Glomerular endothelial cell (primary cell): ENCODE measurements around the gene KIRREL3. TPM values are rescaled to one million over a fixed set of nuclear protein-coding genes. Genes with fewer than 3 reads are reported as not detected.

Source experiments
- DNase-seq: peaks from one replicate; pipeline ENCODE4 v3.0.0-alpha.2; 2011; ENCODE audit warnings: low read depth, low spot score; ENCODE audit errors: extremely low read depth
- total RNA-seq: library from RNA; depleted of rRNA; stranded (reverse); fragments of >200 nt; gene quantifications from 2 replicates; pipeline ENCODE4 v1.2.3, GENCODE V29; 2015

The KIRREL3 gene
- total RNA-seq, 1 donor from 2014 or later, result 0.93 TPM

DNA sequence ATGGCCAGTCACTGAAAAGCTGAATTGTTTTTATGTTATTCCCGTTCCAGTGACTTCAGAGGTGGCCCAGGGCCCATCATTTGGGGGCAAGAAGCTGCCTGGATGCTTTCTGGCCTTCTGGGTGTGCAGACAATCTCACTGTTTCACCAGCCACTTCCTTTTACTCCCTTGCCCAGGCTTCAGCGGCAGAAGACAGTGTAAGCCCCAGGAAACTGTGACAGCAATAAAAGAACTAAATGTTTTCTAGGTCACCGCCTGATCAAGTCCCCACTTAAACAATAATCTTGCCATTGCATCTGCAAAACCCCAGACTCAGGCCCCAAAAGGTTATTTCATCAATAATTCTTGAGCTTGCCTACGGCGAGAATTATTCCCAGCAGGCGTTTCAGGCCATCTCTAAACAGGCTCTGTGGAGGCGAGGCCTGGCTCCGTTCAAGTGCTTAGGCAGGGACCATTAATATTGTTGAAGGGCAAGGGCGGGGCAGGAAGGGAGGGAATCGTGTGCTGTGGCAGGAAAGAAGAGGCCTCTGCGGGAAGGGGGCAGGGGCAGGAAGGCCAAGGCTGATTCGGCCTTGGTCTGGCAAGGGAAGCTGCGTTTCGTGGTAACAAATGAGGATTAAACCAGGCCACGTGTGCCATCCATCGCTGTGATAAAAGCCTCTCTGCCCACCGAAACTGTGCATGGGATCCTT, 252.3 kb downstream of the KIRREL3 start:
- DNase-seq, result no peak

DNA sequence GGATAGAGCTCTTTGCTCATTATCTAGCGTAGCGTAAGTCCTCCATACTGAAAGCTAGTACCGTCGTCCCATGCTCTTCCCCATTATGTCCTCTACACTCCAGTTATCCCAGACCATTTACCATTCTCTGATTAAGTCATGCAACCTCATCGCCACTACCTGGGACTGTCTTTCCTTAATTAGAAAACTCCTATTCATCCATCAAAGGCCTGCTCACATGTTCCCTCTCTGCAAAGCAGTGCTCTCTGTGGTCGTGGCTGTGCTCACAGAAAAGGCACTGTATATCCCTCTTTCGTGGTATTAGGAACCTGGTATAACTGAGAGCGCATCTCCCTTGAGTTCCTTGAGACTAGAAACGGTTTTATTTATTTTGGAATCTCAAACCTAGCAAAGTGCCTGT, 253.3 kb downstream of the KIRREL3 start:
- DNase-seq, result no peak

DNA sequence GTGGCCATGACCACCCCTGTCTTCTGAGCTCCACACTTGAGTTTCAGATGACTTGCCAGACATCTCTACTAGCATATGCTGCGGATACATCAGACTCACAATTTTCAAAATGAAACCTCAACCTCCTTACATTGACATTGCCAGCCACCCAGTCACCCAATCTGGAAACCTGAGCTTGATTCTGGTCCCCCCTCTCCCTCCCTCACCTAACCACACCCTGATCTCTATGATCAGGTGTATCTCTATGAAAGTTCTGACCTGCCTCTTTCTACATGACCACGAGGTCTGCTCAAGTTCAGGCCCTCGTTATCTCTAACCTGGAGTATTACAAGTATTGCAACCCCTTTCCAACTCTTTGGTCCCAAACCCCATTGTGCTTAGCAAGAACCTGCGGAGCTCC, 254.1 kb downstream of the KIRREL3 start:
- DNase-seq, result no peak

DNA sequence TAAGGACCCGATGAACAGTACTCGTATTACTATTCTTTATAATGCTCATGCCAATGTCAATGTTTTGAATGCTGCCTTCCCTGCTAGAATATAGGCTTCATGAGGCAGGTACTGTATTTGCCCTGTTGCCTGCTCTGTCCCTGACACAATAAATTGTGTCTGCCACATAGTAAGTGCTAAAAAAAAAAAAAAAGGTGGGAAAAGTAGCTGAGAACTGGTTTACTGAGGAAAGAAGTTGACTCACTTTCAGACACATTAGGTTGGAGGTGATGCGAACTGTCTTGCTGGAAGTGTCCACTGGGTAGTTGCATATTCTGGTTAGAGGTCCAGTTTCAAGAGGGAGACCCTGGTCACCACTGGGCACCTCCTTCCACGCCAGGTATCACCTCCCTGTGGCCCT, 255.9 kb downstream of the KIRREL3 start:
- DNase-seq, result no peak

DNA sequence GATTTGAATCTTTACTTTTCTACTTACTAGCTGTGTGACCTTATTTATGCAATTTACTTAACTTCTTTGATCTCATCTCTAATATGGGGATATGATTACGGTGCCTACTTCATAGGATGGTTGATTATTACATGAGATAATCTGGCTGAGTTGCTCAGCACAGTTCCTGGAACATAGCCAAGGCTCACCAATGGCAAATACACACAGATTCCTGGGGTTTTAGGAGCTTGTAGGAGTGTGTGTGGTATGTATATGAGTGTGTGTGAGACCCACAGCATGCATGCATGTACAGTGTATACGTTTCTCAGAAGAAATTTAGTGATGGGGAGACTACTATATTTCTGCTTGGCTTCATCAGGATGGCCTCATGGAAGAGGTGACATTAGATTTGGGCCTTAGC, 256.9 kb downstream of the KIRREL3 start:
- no peak for DNase-seq

DNA sequence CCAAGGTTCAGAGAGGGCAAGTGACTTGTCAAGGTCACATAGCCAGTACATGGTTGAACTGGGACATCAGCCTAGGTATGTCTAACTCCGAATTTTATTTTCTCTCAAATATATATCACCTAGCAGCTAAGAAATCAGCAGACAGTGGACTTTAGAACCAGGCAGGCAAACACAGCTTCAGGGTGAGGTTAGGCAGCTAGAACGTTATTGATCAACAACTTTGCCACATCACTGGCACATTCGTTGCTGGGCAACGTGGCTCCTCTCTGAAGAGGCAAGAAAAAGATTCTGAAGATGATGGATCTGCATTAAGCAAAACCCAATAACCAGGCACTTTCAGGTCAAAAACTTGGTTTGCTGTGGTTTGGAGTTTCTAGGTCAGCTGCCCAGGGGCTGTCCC, 258.0 kb downstream of the KIRREL3 start:
- no peak for DNase-seq

DNA sequence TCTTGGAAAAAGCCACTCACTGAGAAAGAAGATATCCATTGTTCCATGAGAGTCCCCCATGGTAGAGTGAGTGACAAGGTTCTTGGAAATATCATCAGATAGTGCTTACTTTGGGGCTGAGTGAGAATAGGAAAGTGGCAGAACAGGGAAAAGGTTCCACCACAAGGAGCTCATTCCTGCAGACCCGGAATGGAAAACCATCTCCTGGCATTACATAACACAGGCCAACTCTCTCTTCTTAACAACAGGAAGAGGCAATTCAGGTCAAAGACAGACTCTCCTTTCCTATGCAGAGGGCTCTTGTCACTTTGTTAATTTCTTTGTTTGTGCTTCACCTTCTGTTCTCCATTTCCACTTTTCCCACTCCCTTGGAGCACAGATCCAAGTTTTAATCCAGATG, 259.7 kb downstream of the KIRREL3 start:
- DNase-seq, result no peak

DNA sequence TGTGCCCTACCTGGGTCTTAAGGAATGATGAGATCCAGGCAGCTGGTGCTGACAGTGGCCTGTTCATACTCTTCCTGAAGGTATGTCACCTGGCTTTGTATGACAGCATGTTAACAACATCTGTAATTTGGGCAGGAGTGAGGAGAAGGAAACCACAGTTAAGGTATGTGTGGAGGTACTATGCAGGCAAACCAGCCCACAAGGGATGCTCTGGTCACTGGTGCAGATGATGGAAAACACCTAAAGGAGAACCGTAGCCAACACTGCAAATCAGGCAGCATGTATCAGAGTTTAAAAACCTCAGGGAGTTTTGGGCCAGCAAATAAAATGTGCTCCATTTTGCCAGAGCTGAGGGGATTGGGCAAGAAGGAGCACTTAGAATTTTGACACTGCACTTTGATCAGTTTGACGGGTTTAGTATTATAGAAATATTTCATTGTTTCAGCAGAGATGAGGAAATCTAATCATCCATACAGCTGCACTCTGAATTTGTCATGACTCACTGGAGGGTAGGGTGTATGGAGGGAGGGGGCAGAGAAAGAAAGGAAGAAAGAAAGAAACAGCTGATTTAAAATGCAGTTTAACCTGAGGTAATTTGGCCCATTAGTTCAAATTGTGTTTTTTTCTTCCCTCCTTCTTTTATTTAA, 260.9 kb downstream of the KIRREL3 start:
- DNase-seq, result no peak

DNA sequence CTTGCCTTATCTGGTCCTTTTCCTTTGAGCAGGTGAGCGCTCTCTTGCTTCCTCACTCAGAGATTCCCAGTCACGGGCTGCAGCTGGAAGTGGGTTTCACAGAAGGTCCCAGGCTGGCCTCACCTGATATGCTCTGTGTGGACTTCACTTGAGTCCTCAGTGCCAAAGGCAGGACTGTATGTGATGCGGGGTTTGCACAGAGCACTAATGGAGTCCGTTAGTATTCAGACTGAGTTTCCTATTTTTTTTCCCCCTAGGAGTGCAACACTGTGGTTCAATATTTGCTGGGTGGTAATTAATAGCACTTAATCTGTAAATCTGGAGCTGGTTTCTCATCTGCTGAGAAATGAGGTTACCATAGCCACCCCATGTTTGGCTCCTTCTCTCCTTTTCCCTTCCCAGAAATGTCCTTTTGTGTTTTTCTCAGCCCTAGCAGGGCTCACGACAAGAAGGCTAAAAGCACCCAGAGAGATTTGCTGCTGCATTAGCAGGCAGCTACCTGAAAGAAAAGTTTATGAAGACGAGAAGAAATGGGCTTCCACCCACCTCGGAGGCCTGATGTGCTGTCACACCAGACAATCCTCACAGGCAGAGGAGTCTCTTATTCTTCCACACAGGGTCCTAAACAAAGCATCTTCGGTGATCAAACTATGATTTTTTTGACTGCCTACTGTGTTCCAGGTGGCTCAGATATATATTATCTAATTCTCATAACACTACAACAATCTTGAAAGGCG, 262.1 kb downstream of the KIRREL3 start:
- no peak for DNase-seq

DNA sequence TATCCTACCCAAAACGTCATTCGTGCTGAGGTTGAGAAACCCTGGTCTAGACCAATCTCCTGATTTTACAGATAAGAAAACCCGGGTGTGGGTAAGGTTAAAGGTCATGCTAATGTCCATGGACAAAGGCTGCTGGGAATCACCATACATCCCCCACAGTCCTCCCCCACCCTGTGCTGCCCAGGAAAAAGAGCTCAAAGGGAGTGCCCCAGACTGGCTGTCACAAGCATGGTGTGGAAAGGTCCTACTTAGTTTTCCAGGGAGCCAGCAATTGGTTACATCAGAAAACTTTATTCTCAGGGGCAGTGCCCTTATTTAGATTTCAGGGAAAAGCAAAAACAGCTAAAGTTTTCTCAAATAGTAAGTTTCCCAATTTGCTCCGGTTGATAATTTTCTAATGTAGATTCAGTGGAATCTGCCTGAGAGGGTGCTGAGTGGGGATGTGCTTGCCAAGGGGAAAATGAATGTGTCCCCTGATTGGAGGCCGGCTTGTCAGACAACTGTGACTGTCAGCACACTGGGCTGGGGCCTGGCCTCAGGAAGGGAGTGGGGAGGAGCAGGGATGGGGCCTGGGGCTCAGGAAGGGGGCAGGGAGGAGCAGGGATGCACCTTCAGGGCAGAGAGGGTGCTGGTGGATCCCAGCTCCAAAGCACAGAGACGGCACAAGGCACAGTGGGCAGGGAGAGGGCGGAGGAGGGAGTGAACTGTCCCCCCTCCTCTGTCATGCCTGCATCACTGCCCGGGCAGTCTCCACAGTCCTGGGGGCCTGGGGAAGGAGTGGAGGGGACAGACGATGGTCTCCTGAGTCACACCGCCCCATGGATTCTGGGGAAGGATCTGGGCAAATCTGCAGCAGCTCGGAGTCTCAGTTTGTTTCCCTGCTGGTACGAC, 263.6 kb downstream of the KIRREL3 start:
- DNase-seq, result no peak

DNA sequence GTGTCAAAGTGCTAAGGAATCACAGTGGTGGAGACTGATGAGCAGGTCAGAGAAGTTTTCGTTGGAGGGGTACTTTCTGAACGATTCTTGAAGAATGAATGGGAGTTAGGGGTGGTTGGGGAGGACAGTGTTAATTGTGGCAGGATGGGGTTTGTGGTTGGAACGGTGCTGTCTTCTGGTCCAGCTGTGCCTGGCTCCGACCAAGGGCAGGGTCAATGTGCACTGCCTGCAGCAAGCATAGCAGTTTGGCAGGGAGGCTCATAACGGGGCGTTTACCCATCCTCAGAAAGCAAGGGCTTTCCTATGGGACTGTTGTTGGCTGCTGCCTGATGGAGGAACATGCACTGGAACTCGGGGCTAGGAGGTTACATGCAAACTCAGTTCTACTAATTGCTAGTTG, 265.8 kb downstream of the KIRREL3 start:
- DNase-seq, result no peak

DNA sequence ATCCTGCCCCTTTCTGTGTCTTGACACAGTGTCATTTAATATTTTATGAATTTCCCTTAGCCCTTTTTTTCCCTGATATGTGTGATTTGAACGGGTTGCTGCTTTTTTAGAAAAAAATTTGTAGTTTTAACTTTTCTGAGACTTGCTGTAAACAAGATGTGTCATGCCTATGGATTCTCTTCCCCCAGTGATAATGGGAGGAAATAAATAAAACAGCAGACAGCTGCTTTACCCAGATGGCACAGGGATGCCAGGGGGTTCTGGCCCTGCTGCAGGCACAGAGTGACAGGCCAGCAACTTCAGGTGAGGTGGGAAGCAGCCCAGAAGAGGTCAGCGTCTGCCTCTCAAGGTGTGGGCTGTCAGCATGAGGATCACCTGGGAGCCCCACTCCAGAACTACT, 266.9 kb downstream of the KIRREL3 start:
- no peak for DNase-seq

DNA sequence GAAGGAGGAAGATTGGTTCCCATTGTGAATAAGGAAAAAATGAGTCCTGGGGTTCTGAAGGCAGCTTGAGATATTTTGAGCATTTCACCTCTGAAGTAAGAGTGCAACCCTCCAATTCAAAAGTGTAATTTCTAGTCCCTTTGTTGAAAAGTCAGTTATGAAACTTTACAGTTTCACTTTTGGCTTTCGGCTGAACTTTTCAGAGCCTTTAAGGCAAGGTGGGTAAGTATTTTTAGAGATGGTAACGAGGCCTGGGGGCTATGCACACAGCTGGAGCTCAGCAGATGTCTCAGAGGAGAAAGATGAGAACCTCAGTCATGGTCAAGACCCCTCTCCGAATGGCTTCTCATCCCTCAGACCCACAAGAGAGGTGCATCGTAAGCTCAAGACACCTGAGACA, 267.6 kb downstream of the KIRREL3 start:
- DNase-seq, result no peak

DNA sequence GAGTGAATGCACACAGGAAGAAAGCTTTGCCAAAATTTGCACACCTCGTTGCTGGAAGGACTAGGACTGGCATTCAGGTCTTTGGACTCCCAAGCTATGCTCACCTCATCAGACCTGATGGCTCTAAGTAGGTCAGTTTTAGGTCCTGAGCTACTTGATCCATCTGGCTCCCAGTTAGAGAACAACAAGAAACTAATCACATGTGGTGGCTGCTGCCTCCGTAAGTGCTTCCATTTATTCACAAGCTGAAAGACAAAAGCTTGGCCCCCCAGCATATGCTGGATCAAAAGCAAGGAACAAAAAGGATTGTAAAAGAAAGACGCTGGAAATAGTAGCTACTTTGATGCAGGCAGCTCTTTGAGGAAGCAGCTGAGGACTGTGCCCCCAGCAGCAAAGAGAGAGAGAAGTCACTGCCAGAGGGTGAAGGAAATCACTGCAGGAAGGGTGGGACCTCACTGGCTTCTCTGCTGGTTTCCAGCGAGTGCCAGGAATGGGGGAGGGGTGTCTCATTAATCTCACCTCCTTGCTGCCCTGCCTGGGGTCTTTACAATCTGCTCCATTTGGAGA, 268.9 kb downstream of the KIRREL3 start:
- DNase-seq, result no peak

DNA sequence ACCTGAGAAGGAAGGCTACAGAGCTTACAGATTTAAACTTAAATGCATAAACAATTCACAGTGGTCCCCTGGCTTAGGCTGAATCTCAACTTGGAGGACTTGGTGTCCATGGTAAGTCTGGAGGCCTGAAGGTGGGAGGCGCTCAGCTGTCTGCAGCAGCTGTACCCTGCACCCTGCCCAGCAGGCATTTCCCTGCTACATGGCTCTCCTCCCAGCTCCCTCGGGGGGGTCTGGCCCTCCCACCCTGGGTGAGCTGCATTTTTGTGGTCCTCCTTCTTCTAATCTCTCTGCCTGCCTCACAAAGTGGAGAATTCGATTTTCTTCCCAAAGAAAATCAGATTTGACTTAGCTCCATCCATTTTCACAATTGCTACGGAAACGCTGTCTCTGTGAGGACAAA, 273.2 kb downstream of the KIRREL3 start:
- DNase-seq, result no peak

DNA sequence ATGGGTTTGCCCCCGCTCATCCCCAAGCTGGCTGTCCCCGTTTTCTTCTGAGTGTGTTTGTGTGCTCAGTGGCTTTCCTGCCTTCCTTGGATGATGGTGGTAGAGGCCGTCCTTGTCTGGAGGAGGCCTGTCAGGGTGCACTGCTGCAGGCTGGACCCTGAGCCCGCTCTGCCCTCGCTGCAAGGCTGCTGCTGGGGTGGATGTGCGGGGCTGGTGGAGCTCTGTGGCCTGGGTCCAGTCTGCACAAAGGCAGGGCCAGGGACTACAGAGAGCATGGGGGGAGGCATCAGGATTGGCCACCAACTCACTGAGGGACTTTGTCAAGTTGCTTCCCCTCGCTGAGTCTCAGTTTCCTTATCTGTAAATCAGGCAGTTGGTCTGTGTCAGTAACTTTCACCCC, 275.0 kb downstream of the KIRREL3 start:
- no peak for DNase-seq

DNA sequence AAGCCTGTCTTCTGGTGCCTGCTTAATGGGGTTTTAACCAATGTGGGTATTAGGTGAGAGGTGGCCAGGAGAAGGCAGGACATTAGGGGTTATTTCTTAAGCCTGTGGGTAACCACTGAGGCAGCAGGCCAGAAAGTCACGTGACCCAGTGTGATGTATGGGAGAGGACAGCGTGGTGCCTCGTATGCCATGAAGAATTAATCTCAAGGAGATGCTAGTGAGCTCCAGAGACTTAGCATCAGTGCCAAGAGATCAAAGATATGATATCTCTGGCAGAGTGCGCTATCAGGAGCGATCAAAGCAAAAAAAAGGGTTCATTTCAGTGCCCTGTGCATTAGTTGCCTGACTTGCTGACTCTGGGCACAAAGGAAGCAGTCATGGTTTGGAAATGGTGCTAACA, 275.5 kb downstream of the KIRREL3 start:
- DNase-seq, result no peak

DNA sequence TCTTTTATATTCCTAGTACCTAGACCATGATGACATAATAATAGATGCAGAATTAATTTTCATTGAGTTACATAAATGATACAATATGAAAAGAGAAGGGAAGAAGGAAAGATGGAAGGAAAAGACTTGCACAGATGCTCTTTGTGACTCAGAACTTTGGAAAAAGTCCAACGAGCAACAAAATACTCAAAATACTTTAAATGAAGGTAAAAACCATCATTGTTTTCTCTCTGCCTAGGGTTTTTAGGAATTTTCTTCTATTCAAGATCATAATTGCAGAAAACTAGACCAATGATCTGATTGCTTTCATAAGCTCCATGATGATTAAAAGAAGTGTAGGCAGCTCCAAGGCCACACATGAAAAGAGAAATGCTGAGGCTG, 276.9 kb downstream of the KIRREL3 start:
- DNase-seq, result no peak

DNA sequence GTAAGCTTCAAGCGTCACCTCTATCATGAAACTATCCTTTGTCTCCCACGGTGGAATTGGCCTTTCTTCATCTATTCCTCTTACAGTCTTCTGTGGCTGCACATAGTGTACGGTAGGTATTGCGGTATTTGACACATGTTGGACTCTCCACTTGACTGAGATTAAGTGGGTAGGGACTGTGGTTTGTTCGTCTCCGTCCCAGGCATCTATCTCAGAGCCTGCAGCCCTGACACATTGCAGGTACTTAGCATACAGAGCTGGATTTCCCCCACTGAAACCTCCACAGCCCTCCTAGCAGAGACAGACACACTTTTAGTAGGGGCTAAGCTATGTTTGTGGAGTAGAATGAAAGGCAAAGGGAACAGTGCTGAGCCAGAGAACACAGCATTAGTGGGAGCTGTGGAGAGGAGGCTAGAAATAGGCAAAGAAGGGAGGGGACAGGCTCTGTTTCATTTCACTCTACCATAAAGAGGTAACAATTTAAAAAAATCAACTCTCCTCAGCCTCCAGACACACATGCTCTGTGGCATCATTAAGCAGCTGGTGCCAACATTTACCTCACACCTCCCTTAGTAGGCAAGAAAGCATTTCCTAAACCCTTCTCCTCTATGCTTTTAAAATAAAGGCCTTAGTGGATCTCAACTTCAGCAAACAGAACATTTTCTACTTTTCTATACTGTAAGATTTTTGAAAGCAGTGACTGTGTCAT, 277.5 kb downstream of the KIRREL3 start:
- DNase-seq, result no peak
